HepG2 (cell line): ENCODE results near the gene KRTAP3-3. TPM values are rescaled to one million over a fixed set of nuclear protein-coding genes. Genes with fewer than 3 reads are reported as not detected.
A peak's percentile ranks its signal among the peaks of the same experiment; 100 is the strongest.

Experiments used
- ISL2 ChIP-seq: sonication (generic); formaldehyde crosslinking; IDR thresholded peaks from 2 replicates; pipeline ENCODE4 v1.5.0; 2020; ENCODE audit warnings: missing genetic modification reagents
- MAF1 ChIP-seq: sonication (generic); formaldehyde crosslinking; IDR thresholded peaks from 2 replicates; pipeline ENCODE4 v1.5.0; 2020; ENCODE audit warnings: missing genetic modification reagents, borderline replicate concordance
- MATR3 ChIP-seq: sonication (generic); formaldehyde crosslinking; IDR thresholded peaks from 2 replicates; pipeline ENCODE4 v1.4.0; 2020; ENCODE audit warnings: missing genetic modification reagents
- MED13 ChIP-seq: sonication (generic); formaldehyde crosslinking; IDR thresholded peaks from 2 replicates; pipeline ENCODE4 v1.5.0; 2020; ENCODE audit warnings: missing genetic modification reagents
- MZF1 ChIP-seq: sonication (generic); formaldehyde crosslinking; IDR thresholded peaks from 2 replicates; pipeline ENCODE4 v1.8.1; 2023; ENCODE audit warnings: mild to moderate bottlenecking, missing genetic modification reagents, borderline replicate concordance
- ONECUT2 ChIP-seq: sonication (generic); formaldehyde crosslinking; IDR thresholded peaks from 2 replicates; pipeline ENCODE4 v1.4.0; 2020; ENCODE audit warnings: missing genetic modification reagents
- RBM39 ChIP-seq: fragments of 200-400 bp; formaldehyde crosslinking; IDR thresholded peaks from one replicate; pipeline ENCODE4 v1.6.1; 2018; ENCODE audit warnings: antibody characterized with exemption, mild to moderate bottlenecking, low read depth, low read length; ENCODE audit not compliant: poor library complexity, severe bottlenecking
- RORA ChIP-seq: sonication (generic); formaldehyde crosslinking; IDR thresholded peaks from 2 replicates; pipeline ENCODE4 v1.5.0; 2020; ENCODE audit warnings: mild to moderate bottlenecking, missing genetic modification reagents, moderate library complexity
- SMC3 ChIP-seq: IDR thresholded peaks from 2 replicates; pipeline ENCODE4 v1.6.1; 2011; ENCODE audit warnings: low read length, improper control_type of control experiment
- SSRP1 ChIP-seq: IDR thresholded peaks from 2 replicates; pipeline ENCODE4 v1.6.1; 2016; ENCODE audit warnings: control low read depth
- ZFAT ChIP-seq: sonication (generic); formaldehyde crosslinking; conservative IDR thresholded peaks from 2 replicates; pipeline ENCODE4 v1.8.1; 2023; ENCODE audit warnings: missing genetic modification reagents, inconsistent platforms
- ZNF3 ChIP-seq: IDR thresholded peaks from 2 replicates; pipeline ENCODE4 v1.7.0; 2017; ENCODE audit warnings: inconsistent platforms
- ZNF558 ChIP-seq: sonication (generic); formaldehyde crosslinking; IDR thresholded peaks from 2 replicates; pipeline ENCODE4 v1.9.0; 2022; ENCODE audit warnings: mild to moderate bottlenecking, missing genetic modification reagents, borderline replicate concordance
- polyA plus RNA-seq, 8 experiments: library from polyadenylated mRNA; depleted of rRNA in 3 of 8; stranded (reverse) in 7 of 8; unstranded in 1 of 8; fragments of >200 nt; fragmentation: Illumina TruSeq in 4 of 8; extraction: Trizol in 4 of 8; gene quantifications; 2 replicates each; pipeline versions ENCODE4 v1.2.1 to v1.2.3, GENCODE V29; 2011 to 2016; ENCODE audit warnings: low read depth in 4 of 8, missing spikeins in 1 of 8, mixed read lengths in 1 of 8; ENCODE audit not compliant: insufficient read depth in 1 of 8
- total RNA-seq, 5 experiments: library from RNA; depleted of rRNA; stranded (reverse); fragments of >200 nt; fragmentation: Illumina TruSeq; extraction: Trizol; gene quantifications; 2 replicates each; pipeline ENCODE4 v1.2.3, GENCODE V29; 2016; ENCODE audit warnings: low read depth in 1 of 5
- TF ChIP-seq, protein P1 (sequence below): sonication (generic); formaldehyde crosslinking; IDR thresholded peaks from 2 replicates; pipeline ENCODE4 v1.4.0; 2020; ENCODE audit warnings: mild to moderate bottlenecking, low read depth, missing genetic modification reagents
- TF ChIP-seq, protein P2 (sequence below): sonication (generic); formaldehyde crosslinking; IDR thresholded peaks from 2 replicates; pipeline ENCODE4 v1.8.0; 2022; ENCODE audit warnings: missing genetic modification reagents, mild to moderate bottlenecking, borderline replicate concordance
- TF ChIP-seq, protein P3 (sequence below): sonication (generic); formaldehyde crosslinking; IDR thresholded peaks from 2 replicates; pipeline ENCODE4 v1.5.0; 2020; ENCODE audit warnings: missing genetic modification reagents
- TF ChIP-seq, protein P4 (sequence below): IDR thresholded peaks from 2 replicates; pipeline ENCODE4 v1.4.0; 2020; ENCODE audit warnings: mild to moderate bottlenecking, missing genetic modification reagents
- TF ChIP-seq, protein P5 (sequence below): sonication (generic); formaldehyde crosslinking; IDR thresholded peaks from 2 replicates; pipeline ENCODE4 v1.8.0; 2022; ENCODE audit warnings: mild to moderate bottlenecking, missing genetic modification reagents, borderline replicate concordance
- TF ChIP-seq, protein P6 (sequence below): sonication (generic); formaldehyde crosslinking; IDR thresholded peaks from 2 replicates; pipeline ENCODE4 v1.4.0; 2020; ENCODE audit warnings: missing genetic modification reagents
- TF ChIP-seq, protein P7 (sequence below): sonication (generic); formaldehyde crosslinking; IDR thresholded peaks from 2 replicates; pipeline ENCODE4 v1.5.1; 2020; ENCODE audit warnings: missing genetic modification reagents, mild to moderate bottlenecking, borderline replicate concordance

The KRTAP3-3 gene
- total and polyA plus RNA-seq, 2 of the 13 experiments (the other 11 are each of a cell fraction or from before 2014, with no cell fraction given): not detected

DNA sequence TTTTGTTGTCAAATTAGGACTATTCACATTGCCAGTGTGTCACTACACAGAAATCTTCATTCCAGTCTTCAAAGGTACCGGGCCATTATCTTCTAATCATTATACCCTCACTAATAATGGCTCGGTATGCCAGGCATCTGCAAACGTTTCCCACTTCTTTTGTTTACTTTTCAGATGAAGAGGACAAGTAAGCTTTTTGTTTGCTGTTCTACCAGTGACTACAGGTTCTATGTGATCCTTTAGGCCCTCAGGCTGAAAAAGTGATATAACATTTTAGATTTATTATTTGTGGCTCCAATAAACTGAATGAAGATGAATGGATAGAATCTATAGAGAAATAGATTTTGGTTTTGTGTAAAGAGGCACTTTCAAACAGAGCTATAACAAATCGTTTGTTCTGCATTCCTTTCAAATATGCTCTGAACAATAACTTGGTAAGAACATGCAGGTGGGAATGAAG lies 15.4 kb upstream of the KRTAP3-3 start (continued):
- TF ChIP-seq MAF1 (CRISPR knock-in tag) (no peak), RORA (CRISPR knock-in tag) (no peak), SSRP1 (CRISPR knock-in tag) (no peak), ZNF558 (CRISPR knock-in tag) (no peak), MZF1 (CRISPR knock-in tag) (no peak), ZFAT (CRISPR knock-in tag) (no peak), ZNF3 (CRISPR knock-in tag) (no peak), ISL2 (CRISPR knock-in tag) (peak; percentile 97), MED13 (CRISPR knock-in tag) (peak; percentile 78; the same call in 1 of the 2 replicates), RBM39 (no peak), ONECUT2 (CRISPR knock-in tag) (peak; percentile 32; the same call in 1 of the 2 replicates), MATR3 (CRISPR knock-in tag) (no peak), SMC3 (0 out of 2 replicates have a peak, but pooled peaks have one; percentile 12)
- TF ChIP-seq, protein P1, sequence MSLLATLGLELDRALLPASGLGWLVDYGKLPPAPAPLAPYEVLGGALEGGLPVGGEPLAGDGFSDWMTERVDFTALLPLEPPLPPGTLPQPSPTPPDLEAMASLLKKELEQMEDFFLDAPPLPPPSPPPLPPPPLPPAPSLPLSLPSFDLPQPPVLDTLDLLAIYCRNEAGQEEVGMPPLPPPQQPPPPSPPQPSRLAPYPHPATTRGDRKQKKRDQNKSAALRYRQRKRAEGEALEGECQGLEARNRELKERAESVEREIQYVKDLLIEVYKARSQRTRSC (CRISPR knock-in tag): no peak
- TF ChIP-seq, protein P2, sequence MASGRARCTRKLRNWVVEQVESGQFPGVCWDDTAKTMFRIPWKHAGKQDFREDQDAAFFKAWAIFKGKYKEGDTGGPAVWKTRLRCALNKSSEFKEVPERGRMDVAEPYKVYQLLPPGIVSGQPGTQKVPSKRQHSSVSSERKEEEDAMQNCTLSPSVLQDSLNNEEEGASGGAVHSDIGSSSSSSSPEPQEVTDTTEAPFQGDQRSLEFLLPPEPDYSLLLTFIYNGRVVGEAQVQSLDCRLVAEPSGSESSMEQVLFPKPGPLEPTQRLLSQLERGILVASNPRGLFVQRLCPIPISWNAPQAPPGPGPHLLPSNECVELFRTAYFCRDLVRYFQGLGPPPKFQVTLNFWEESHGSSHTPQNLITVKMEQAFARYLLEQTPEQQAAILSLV (CRISPR knock-in tag): no peak
- TF ChIP-seq, protein P3, sequence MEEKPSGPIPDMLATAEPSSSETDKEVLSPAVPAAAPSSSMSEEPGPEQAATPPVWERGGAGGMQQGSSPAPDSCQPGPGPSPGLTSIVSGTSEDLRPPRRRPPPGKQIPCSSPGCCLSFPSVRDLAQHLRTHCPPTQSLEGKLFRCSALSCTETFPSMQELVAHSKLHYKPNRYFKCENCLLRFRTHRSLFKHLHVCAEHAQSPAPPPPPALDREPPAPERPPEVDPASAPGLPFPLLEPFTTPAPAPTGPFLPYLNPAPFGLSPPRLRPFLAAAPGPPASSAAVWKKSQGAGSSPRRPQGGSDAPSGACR (CRISPR knock-in tag): no peak
- TF ChIP-seq, protein P4, sequence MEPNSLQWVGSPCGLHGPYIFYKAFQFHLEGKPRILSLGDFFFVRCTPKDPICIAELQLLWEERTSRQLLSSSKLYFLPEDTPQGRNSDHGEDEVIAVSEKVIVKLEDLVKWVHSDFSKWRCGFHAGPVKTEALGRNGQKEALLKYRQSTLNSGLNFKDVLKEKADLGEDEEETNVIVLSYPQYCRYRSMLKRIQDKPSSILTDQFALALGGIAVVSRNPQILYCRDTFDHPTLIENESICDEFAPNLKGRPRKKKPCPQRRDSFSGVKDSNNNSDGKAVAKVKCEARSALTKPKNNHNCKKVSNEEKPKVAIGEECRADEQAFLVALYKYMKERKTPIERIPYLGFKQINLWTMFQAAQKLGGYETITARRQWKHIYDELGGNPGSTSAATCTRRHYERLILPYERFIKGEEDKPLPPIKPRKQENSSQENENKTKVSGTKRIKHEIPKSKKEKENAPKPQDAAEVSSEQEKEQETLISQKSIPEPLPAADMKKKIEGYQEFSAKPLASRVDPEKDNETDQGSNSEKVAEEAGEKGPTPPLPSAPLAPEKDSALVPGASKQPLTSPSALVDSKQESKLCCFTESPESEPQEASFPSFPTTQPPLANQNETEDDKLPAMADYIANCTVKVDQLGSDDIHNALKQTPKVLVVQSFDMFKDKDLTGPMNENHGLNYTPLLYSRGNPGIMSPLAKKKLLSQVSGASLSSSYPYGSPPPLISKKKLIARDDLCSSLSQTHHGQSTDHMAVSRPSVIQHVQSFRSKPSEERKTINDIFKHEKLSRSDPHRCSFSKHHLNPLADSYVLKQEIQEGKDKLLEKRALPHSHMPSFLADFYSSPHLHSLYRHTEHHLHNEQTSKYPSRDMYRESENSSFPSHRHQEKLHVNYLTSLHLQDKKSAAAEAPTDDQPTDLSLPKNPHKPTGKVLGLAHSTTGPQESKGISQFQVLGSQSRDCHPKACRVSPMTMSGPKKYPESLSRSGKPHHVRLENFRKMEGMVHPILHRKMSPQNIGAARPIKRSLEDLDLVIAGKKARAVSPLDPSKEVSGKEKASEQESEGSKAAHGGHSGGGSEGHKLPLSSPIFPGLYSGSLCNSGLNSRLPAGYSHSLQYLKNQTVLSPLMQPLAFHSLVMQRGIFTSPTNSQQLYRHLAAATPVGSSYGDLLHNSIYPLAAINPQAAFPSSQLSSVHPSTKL (CRISPR knock-in tag): peak; percentile 98
- TF ChIP-seq, protein P5, sequence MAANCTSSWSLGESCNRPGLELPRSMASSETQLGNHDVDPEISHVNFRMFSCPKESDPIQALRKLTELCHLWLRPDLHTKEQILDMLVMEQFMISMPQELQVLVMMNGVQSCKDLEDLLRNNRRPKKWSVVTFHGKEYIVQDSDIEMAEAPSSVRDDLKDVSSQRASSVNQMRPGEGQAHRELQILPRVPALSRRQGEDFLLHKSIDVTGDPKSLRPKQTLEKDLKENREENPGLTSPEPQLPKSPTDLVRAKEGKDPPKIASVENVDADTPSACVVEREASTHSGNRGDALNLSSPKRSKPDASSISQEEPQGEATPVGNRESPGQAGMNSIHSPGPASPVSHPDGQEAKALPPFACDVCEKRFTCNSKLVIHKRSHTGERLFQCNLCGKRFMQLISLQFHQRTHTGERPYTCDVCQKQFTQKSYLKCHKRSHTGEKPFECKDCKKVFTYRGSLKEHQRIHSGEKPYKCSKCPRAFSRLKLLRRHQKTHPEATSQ (CRISPR knock-in tag): no peak
- TF ChIP-seq, protein P6, sequence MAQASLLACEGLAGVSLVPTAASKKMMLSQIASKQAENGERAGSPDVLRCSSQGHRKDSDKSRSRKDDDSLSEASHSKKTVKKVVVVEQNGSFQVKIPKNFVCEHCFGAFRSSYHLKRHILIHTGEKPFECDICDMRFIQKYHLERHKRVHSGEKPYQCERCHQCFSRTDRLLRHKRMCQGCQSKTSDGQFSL (CRISPR knock-in tag): no peak
- TF ChIP-seq, protein P7, sequence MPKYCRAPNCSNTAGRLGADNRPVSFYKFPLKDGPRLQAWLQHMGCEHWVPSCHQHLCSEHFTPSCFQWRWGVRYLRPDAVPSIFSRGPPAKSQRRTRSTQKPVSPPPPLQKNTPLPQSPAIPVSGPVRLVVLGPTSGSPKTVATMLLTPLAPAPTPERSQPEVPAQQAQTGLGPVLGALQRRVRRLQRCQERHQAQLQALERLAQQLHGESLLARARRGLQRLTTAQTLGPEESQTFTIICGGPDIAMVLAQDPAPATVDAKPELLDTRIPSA (CRISPR knock-in tag): no peak
